Smooth muscle cell (in vitro differentiated cells): Measurements from ENCODE around the gene FKBP1A. TPM values are rescaled to one million over a fixed set of nuclear protein-coding genes. Genes with fewer than 3 reads are reported as not detected.
"Not testable (repeated sequence)": the region's sequence is repeated elsewhere in the genome, so short reads cannot be mapped to it uniquely, and the experiment has no call there.

ENCODE experiments used
- DNase-seq: peaks from one replicate; lab custom pipeline; 2025; ENCODE audit not compliant: unreplicated experiment; lab: John Stamatoyannopoulos, UW
- H2AFZ ChIP-seq: fragments of 200-600 bp; sonication (generic); 2 replicates; pipeline ENCODE4 v1.6.0; 2016; ENCODE audit warnings: antibody characterized with exemption, low read depth, mild to moderate bottlenecking
- H3F3A ChIP-seq: fragments of 200-600 bp; sonication (generic); 2 replicates; pipeline ENCODE4 v1.6.0; 2017; ENCODE audit warnings: antibody characterized with exemption, low read depth
- H3K27ac ChIP-seq: fragments of 200-600 bp; sonication (generic); 2 replicates; pipeline ENCODE4 v1.5.1; 2016; ENCODE audit warnings: low read depth, mild to moderate bottlenecking
- H3K27me3 ChIP-seq: fragments of 200-600 bp; sonication (generic); 2 replicates; pipeline ENCODE4 v1.6.1; 2016; ENCODE audit warnings: low read depth, mild to moderate bottlenecking
- H3K36me3 ChIP-seq: fragments of 200-600 bp; sonication (generic); 2 replicates; pipeline ENCODE4 v1.5.1; 2016; ENCODE audit warnings: low read depth
- H3K4me1 ChIP-seq: fragments of 200-600 bp; sonication (generic); 2 replicates; pipeline ENCODE4 v1.5.1; 2016; ENCODE audit warnings: low read depth
- H3K4me2 ChIP-seq: fragments of 200-600 bp; sonication (generic); 2 replicates; pipeline ENCODE4 v1.6.0; 2016; ENCODE audit warnings: mild to moderate bottlenecking
- H3K4me3 ChIP-seq: fragments of 200-600 bp; sonication (generic); 2 replicates; pipeline ENCODE4 v1.5.1; 2016; ENCODE audit warnings: mild to moderate bottlenecking
- H3K79me2 ChIP-seq: fragments of 200-600 bp; sonication (generic); 2 replicates; pipeline ENCODE4 v1.6.0; 2016; ENCODE audit warnings: low read depth, mild to moderate bottlenecking
- H3K9ac ChIP-seq: fragments of 200-600 bp; sonication (generic); 2 replicates; pipeline ENCODE4 v1.6.0; 2016; ENCODE audit warnings: low read depth
- H3K9me3 ChIP-seq: fragments of 200-600 bp; sonication (generic); replicated peaks from 2 replicates; pipeline ENCODE4 v1.5.1; 2016; ENCODE audit warnings: low read depth
- H4K20me1 ChIP-seq: fragments of 200-600 bp; sonication (generic); 2 replicates; pipeline ENCODE4 v1.6.0; 2016; ENCODE audit warnings: low read depth
- whole genome bisulfite sequencing: methylation state at CpG from one replicate; pipeline ENCODE4 v1.1.7; 2016; ENCODE audit warnings: low lambda C conversion rate; 5-methylcytosine and 5-hydroxymethylcytosine counted together
- polyA plus RNA-seq: library from polyadenylated mRNA; unstranded; fragments of >200 nt; fragmentation: Nextera tagmentation; extraction: Ambion mirVana; gene quantifications from 2 replicates; pipeline ENCODE4 v1.2.1, GENCODE V29; 2016
- total RNA-seq: library from RNA; depleted of rRNA; stranded (reverse); fragments of >200 nt; gene quantifications from 2 replicates; pipeline ENCODE4 v1.2.3, GENCODE V29; 2014
- TF ChIP-seq, protein P1 (sequence below): fragments of 200-600 bp; sonication (generic); IDR thresholded peaks from 2 replicates; pipeline ENCODE4 v1.5.1; 2017; ENCODE audit warnings: borderline replicate concordance, mild to moderate bottlenecking, antibody characterized with exemption; ENCODE audit not compliant: insufficient read depth, poor library complexity, severe bottlenecking

The FKBP1A gene
- total and polyA plus RNA-seq, 2 experiments from 2014 or later = 163 to 184 TPM

DNA sequence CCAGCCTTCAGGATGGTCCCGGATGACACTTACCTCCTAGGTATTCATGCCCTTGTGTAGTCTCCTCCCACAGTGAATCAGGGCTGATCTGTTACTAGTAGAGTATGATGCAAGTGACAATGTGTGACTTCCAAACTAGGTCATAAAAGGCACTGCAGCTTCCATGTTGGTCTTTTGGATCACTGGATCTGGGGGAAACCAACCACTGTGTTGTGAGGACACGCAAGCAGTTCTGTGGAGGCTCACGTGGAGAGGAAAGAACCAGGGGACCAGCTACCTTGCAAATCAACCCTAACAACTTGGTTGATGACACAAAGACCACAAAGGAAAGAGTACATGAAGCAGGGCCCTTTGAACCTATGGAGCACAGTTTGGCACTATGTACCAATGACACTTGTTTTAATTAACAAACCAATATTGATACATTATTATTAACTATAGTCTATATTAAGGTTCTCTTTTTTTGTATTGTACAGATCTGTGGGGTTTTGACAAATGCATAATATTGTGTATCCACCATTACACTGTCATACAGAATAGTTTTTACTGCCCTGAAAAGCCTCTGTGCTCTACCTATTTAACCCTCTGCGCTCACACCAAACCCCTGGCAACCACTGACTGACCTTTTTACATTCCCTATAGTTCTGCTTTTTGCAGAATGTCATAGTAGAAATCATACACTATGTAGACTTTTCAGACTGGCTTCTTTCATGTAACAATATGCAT is 47.7 kb downstream of the FKBP1A start:
- Histone ChIP-seq H3K4me1 (no peaks in the 10 kb centered on the region), H3K9ac (no peak overlapping the region), H3K9me3 (no peaks in the 10 kb centered on the region), H3K4me3 (no peak overlapping the region), H3K27me3 (no peaks in the 10 kb centered on the region), H3K27ac (no peak overlapping the region), H3F3A (peaks cover 4% of the 10 kb centered on the region), H3K79me2 (no peaks in the 10 kb centered on the region), H2AFZ (no peak overlapping the region), H3K36me3 (no peaks in the 10 kb centered on the region), H4K20me1 (peaks cover 19% of the 10 kb centered on the region), H3K4me2 (no peak overlapping the region)
- no peak for DNase-seq
- 94% methylated on average over 4 of the region's 4 CpGs for WGBS
- TF ChIP-seq, protein P1, sequence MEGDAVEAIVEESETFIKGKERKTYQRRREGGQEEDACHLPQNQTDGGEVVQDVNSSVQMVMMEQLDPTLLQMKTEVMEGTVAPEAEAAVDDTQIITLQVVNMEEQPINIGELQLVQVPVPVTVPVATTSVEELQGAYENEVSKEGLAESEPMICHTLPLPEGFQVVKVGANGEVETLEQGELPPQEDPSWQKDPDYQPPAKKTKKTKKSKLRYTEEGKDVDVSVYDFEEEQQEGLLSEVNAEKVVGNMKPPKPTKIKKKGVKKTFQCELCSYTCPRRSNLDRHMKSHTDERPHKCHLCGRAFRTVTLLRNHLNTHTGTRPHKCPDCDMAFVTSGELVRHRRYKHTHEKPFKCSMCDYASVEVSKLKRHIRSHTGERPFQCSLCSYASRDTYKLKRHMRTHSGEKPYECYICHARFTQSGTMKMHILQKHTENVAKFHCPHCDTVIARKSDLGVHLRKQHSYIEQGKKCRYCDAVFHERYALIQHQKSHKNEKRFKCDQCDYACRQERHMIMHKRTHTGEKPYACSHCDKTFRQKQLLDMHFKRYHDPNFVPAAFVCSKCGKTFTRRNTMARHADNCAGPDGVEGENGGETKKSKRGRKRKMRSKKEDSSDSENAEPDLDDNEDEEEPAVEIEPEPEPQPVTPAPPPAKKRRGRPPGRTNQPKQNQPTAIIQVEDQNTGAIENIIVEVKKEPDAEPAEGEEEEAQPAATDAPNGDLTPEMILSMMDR = no peak

DNA sequence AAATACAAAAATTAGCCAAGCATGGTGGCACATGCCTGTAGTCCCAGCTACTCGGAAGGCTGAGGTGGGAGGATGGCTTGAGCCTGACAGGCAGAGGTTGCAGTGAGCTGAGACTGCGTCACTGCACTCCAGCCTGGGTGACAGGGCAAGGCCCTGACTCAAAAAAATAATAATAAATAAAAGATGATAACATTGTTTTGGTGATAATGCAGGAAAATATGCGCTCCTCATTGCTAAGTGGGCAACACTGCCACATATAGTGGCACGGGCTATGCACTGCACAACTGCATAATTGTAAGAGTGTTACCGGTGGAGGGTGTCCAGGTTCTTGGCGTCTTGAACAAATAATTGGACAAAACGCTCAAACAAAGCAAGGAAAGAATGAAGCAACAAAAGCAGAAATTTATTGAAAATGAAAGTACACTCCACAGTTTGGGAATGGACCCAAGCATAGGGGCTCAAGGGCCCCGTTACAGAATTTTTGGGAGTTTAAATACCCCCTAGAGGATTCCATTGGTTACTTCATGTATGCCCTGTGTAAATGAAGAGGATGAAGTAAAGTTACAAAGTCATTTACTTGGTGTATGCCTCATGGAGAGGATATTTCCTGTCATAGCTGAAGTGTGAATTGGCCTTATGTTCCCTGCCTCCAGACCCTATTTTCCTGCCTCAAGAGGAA is 49.3 kb downstream of the FKBP1A start:
- H3K9me3 ChIP-seq, H3F3A ChIP-seq, H3K27me3 ChIP-seq, H3K4me2 ChIP-seq, H3K4me1 ChIP-seq, H2AFZ ChIP-seq, H3K36me3 ChIP-seq, DNase-seq, H3K79me2 ChIP-seq, H3K9ac ChIP-seq, H3K27ac ChIP-seq, H3K4me3 ChIP-seq: not testable (repeated sequence)
- WGBS = 92% methylated on average over 8 of the region's 8 CpGs
- peaks cover 25% of the 10 kb centered on the region for H4K20me1 ChIP-seq

DNA sequence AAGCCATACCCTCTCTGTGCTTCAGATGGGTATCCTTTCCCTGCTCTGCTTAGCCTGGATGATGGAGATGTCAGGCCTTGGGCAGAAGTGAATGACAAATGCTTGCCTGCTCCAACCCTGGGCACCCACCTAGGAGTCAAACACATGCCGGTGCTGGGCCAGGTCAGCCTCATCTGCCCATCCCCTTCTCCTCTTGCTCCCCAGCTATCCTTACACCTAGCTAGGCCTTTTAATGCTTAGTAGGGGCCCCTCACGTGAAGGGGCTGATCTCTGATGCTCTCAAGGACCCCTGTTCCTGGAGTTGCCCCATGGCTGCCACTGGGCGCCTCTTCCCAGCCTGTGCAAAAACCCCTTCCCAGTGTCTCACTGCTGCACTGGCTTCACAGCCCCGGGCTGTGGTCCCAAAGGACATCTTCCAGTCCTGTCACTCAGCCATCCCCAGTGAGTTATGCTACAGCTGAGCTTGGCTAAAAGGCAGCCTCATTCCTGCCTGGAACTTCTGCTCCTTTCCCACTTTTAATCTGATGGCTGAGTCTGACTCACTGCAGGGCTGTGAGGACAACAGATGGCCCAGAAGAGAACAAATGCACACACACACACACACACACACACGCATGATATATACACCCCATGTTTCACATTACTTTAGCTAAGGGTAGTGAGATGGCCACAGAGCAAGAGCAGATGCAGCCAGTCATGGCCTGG is 51.1 kb downstream of the FKBP1A start:
- peaks cover 4% of the 10 kb centered on the region for H3F3A ChIP-seq
- no peaks in the 10 kb centered on the region for H3K27me3 ChIP-seq
- peak overlapping the region; percentile 10 for H3K9ac ChIP-seq
- H3K27ac ChIP-seq = peak overlapping the region; percentile 13
- TF ChIP-seq, protein P1 = no peak
- no peak overlapping the region for H3K4me3 ChIP-seq
- H3K36me3 ChIP-seq = no peaks in the 10 kb centered on the region
- peaks cover 25% of the 10 kb centered on the region for H4K20me1 ChIP-seq
- no peaks in the 10 kb centered on the region for H3K4me1 ChIP-seq
- H2AFZ ChIP-seq = no peak overlapping the region
- DNase-seq = no peak
- H3K4me2 ChIP-seq = no peak overlapping the region
- no peaks in the 10 kb centered on the region for H3K9me3 ChIP-seq
- WGBS = 95% methylated on average over 5 of the region's 5 CpGs
- no peaks in the 10 kb centered on the region for H3K79me2 ChIP-seq

DNA sequence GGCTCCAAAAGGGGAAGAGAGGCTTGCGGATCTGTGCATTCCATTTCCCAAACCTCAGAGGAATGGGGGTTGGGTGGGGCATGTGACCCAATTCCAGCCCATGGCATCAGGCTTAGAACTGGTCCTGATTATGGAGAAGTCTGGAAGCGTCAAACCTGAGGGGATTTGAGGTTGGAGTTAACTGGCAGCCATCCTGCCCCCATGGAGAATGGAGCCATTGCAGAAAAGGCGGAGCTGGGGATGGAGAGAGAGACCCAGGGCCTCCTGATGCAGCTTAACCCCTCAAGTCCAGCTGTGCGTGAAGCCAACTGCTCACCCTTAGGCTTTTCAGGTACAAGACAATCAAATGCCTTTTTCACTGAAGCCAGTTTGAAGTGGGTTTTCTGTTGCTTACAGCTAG is 54.1 kb downstream of the FKBP1A start:
- Histone ChIP-seq H3K27me3 (no peaks in the 10 kb centered on the region), H3K79me2 (no peaks in the 10 kb centered on the region), H2AFZ (no peak overlapping the region), H3K36me3 (no peaks in the 10 kb centered on the region), H3K9ac (no peak overlapping the region), H3K4me2 (no peak overlapping the region), H4K20me1 (peaks cover 32% of the 10 kb centered on the region), H3F3A (peaks cover 4% of the 10 kb centered on the region), H3K27ac (no peak overlapping the region), H3K4me1 (no peaks in the 10 kb centered on the region), H3K4me3 (no peak overlapping the region), H3K9me3 (no peaks in the 10 kb centered on the region)
- TF ChIP-seq, protein P1 = no peak
- DNase-seq = no peak
- WGBS = 99% methylated on average over 4 of the region's 4 CpGs
